HEK293 (cell line): ENCODE data around the gene CCDC81.

Source experiments
- CTCF ChIA-PET: fragments of 350-600 bp; formaldehyde crosslinking; extraction: SDS; loops from one replicate; lab custom pipeline; 2021; ENCODE audit warnings: antibody characterized with exemption; lab: Yijun Ruan, JAX
- POLR2A ChIA-PET: fragments of 300-600 bp; formaldehyde crosslinking; extraction: SDS; loops from one replicate; lab custom pipeline; 2020; ENCODE audit warnings: antibody characterized with exemption, inconsistent platforms; lab: Yijun Ruan, JAX
- H3K27ac ChIP-seq: fragments of 200-500 bp; sonication (Bioruptor generic); 2 replicates; pipeline ENCODE4 v1.5.1; 2014; ENCODE audit warnings: low read depth, low read length, control low read depth, inconsistent platforms; ENCODE audit errors: extremely low read depth
- H3K36me3 ChIP-seq, 2 experiments: fragments of 200-500 bp in 1 of 2; sonication (Bioruptor generic) in 1 of 2; 1 replicate in 1 of 2; 2 replicates in 1 of 2; pipeline ENCODE4 v1.5.1; 2014 to 2017; ENCODE audit warnings: inconsistent platforms in 2 of 2, low read length in 2 of 2; ENCODE audit not compliant: control insufficient read depth in 2 of 2, insufficient read depth in 1 of 2
- H3K4me1 ChIP-seq: fragments of 200-500 bp; sonication (Bioruptor generic); 2 replicates; pipeline ENCODE4 v1.5.1; 2014; ENCODE audit warnings: mild to moderate bottlenecking, low read length, inconsistent platforms; ENCODE audit not compliant: control insufficient read depth, insufficient read depth
- H3K4me3 ChIP-seq: 2 replicates; pipeline ENCODE4 v1.5.1; 2011; ENCODE audit warnings: low read depth, mild to moderate bottlenecking, control low read depth, low read length, moderate library complexity
- H3K9me3 ChIP-seq: fragments of 200-500 bp; sonication (Bioruptor generic); 2 replicates; pipeline ENCODE4 v1.5.1; 2014; ENCODE audit warnings: low read depth, low read length, inconsistent platforms; ENCODE audit not compliant: control insufficient read depth, insufficient read depth
- SP3 ChIP-seq: fragments of 450-650 bp; formaldehyde crosslinking; IDR thresholded peaks from 2 replicates; pipeline ENCODE4 v1.5.1; 2016; ENCODE audit warnings: missing biosample characterization, missing genetic modification characterization
- ZBTB17 ChIP-seq: fragments of 450-650 bp; formaldehyde crosslinking; IDR thresholded peaks from 2 replicates; pipeline ENCODE4 v1.5.1; 2016; ENCODE audit warnings: missing biosample characterization, missing genetic modification characterization
- ZBTB7A ChIP-seq: fragments of 450-650 bp; formaldehyde crosslinking; IDR thresholded peaks from 2 replicates; pipeline ENCODE4 v1.5.1; 2016; ENCODE audit warnings: low read depth, missing biosample characterization, missing genetic modification characterization
- ZFP69B ChIP-seq: fragments of 450-650 bp; formaldehyde crosslinking; IDR thresholded peaks from 2 replicates; pipeline ENCODE4 v1.5.1; 2016; ENCODE audit warnings: missing biosample characterization, missing genetic modification characterization
- ZNF157 ChIP-seq: fragments of 450-650 bp; formaldehyde crosslinking; IDR thresholded peaks from 2 replicates; pipeline ENCODE4 v1.5.1; 2016; ENCODE audit warnings: missing biosample characterization, missing genetic modification characterization
- ZNF18 ChIP-seq: fragments of 450-650 bp; formaldehyde crosslinking; IDR thresholded peaks from 2 replicates; pipeline ENCODE4 v1.5.1; 2016; ENCODE audit warnings: missing biosample characterization, missing genetic modification characterization
- ZNF2 ChIP-seq: fragments of 450-650 bp; formaldehyde crosslinking; IDR thresholded peaks from 2 replicates; pipeline ENCODE4 v1.5.1; 2016; ENCODE audit warnings: missing biosample characterization, missing genetic modification characterization
- ZNF214 ChIP-seq: fragments of 450-650 bp; formaldehyde crosslinking; IDR thresholded peaks from 2 replicates; pipeline ENCODE4 v1.5.1; 2017; ENCODE audit warnings: missing biosample characterization, mild to moderate bottlenecking, missing genetic modification characterization, borderline replicate concordance
- ZNF266 ChIP-seq: fragments of 450-650 bp; formaldehyde crosslinking; IDR thresholded peaks from 2 replicates; pipeline ENCODE4 v1.5.1; 2016; ENCODE audit warnings: missing biosample characterization, missing genetic modification characterization, low read depth
- ZNF292 ChIP-seq: fragments of 450-650 bp; formaldehyde crosslinking; IDR thresholded peaks from 2 replicates; pipeline ENCODE4 v1.5.1; 2016; ENCODE audit warnings: low read depth, missing biosample characterization, missing genetic modification characterization, borderline replicate concordance
- ZNF324 ChIP-seq: fragments of 450-650 bp; formaldehyde crosslinking; IDR thresholded peaks from 2 replicates; pipeline ENCODE4 v1.5.1; 2016; ENCODE audit warnings: missing biosample characterization, missing genetic modification characterization
- ZNF416 ChIP-seq: fragments of 450-650 bp; formaldehyde crosslinking; IDR thresholded peaks from 2 replicates; pipeline ENCODE4 v1.5.1; 2016; ENCODE audit warnings: missing biosample characterization, missing genetic modification characterization
- ZNF530 ChIP-seq: fragments of 450-650 bp; formaldehyde crosslinking; IDR thresholded peaks from 2 replicates; pipeline ENCODE4 v1.5.1; 2016; ENCODE audit warnings: low read depth, missing biosample characterization, missing genetic modification characterization
- ZNF560 ChIP-seq: fragments of 450-650 bp; formaldehyde crosslinking; IDR thresholded peaks from 2 replicates; pipeline ENCODE4 v1.5.1; 2017; ENCODE audit warnings: missing biosample characterization, missing genetic modification characterization, borderline replicate concordance
- ZNF626 ChIP-seq: fragments of 450-650 bp; sonication (Bioruptor Pico); formaldehyde crosslinking; IDR thresholded peaks from 2 replicates; pipeline ENCODE4 v1.5.1; 2018; ENCODE audit warnings: missing biosample characterization, missing genetic modification characterization, inconsistent platforms
- ZNF664 ChIP-seq: fragments of 450-650 bp; formaldehyde crosslinking; IDR thresholded peaks from 2 replicates; pipeline ENCODE4 v1.5.1; 2016; ENCODE audit warnings: missing biosample characterization, missing genetic modification characterization
- ZNF76 ChIP-seq: fragments of 450-650 bp; formaldehyde crosslinking; IDR thresholded peaks from 2 replicates; pipeline ENCODE4; 2016; ENCODE audit warnings: low read depth, missing biosample characterization, missing genetic modification characterization, borderline replicate concordance
- ZNF830 ChIP-seq: fragments of 450-650 bp; IDR thresholded peaks from 2 replicates; pipeline ENCODE4 v1.5.0; 2018; ENCODE audit warnings: missing biosample characterization, missing genetic modification characterization, low read depth, mild to moderate bottlenecking, moderate library complexity
- ZNF837 ChIP-seq: fragments of 450-650 bp; formaldehyde crosslinking; IDR thresholded peaks from 2 replicates; pipeline ENCODE4 v1.5.1; 2016; ENCODE audit warnings: missing biosample characterization, missing genetic modification characterization
- ZSCAN4 ChIP-seq: fragments of 450-650 bp; formaldehyde crosslinking; IDR thresholded peaks from 2 replicates; pipeline ENCODE4 v1.5.1; 2017; ENCODE audit warnings: missing biosample characterization, missing genetic modification characterization
- TF ChIP-seq, protein P1 (sequence below): fragments of 450-650 bp; formaldehyde crosslinking; IDR thresholded peaks from 2 replicates; pipeline ENCODE4 v1.5.1; 2016; ENCODE audit warnings: missing biosample characterization, missing genetic modification characterization, borderline replicate concordance

The CCDC81 gene

GRCh38 chr11:86398106-86398505 is 23.4 kb downstream of the CCDC81 start:
- ChIA-PET POLR2A (no interaction called here), CTCF (interaction anchor here (0.6 to 0.9 kb wide), 3 partner anchors 11 to 733 kb away, joined by 3 to 7 read pairs (median 5); partner anchors contain the start of gene CREBZF)
- no peaks in the 10 kb centered on the region for H3K4me1 ChIP-seq
- no peak overlapping the region for H3K4me3 ChIP-seq
- no peak overlapping the region for H3K27ac ChIP-seq
- H3K36me3 ChIP-seq, result no peaks in the 10 kb centered on the region
- no peak for TF ChIP-seq ZNF837
- no peaks in the 10 kb centered on the region for H3K9me3 ChIP-seq

DNA sequence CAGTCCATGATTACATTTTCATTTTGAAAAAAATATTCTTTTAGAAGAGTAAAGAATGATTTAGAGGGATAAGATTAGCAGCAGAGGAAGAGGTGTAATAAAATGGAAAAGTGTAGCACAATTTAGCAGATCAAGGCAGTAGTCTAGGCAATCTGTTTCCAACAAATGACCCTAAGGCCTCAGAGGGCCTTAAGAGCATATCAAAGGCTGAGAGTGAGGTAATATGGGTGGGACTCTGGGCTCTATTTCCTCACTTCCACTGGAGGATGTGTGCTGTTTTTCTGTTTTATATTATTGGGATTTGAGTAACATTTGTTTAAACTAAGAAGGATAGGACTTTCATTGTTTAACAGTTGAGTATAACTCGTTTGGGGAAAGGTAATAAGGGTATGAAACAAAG is 28.8 kb downstream of the CCDC81 start:
- Histone ChIP-seq H3K9me3 (no peaks in the 10 kb centered on the region), H3K27ac (no peak overlapping the region), H3K4me3 (no peak overlapping the region), H3K36me3 (no peaks in the 10 kb centered on the region), H3K4me1 (no peaks in the 10 kb centered on the region)
- CTCF ChIA-PET, result no interaction called here
- TF ChIP-seq SP3, result no peak
- TF ChIP-seq ZNF416 (tag by site-specific recombination), result no peak
- TF ChIP-seq ZNF214, result no peak
- TF ChIP-seq ZNF560 (tag by site-specific recombination), result no peak
- TF ChIP-seq ZNF157 (tag by site-specific recombination), result no peak
- no peak for TF ChIP-seq ZNF626 (tag by site-specific recombination)
- no peak for TF ChIP-seq ZNF324
- no peak for TF ChIP-seq ZBTB17 (tag by site-specific recombination)
- no peak for TF ChIP-seq ZNF2 (tag by site-specific recombination)
- no peak for TF ChIP-seq ZNF664 (tag by site-specific recombination)
- no peak for TF ChIP-seq ZNF18 (tag by site-specific recombination)
- TF ChIP-seq, protein P1, sequence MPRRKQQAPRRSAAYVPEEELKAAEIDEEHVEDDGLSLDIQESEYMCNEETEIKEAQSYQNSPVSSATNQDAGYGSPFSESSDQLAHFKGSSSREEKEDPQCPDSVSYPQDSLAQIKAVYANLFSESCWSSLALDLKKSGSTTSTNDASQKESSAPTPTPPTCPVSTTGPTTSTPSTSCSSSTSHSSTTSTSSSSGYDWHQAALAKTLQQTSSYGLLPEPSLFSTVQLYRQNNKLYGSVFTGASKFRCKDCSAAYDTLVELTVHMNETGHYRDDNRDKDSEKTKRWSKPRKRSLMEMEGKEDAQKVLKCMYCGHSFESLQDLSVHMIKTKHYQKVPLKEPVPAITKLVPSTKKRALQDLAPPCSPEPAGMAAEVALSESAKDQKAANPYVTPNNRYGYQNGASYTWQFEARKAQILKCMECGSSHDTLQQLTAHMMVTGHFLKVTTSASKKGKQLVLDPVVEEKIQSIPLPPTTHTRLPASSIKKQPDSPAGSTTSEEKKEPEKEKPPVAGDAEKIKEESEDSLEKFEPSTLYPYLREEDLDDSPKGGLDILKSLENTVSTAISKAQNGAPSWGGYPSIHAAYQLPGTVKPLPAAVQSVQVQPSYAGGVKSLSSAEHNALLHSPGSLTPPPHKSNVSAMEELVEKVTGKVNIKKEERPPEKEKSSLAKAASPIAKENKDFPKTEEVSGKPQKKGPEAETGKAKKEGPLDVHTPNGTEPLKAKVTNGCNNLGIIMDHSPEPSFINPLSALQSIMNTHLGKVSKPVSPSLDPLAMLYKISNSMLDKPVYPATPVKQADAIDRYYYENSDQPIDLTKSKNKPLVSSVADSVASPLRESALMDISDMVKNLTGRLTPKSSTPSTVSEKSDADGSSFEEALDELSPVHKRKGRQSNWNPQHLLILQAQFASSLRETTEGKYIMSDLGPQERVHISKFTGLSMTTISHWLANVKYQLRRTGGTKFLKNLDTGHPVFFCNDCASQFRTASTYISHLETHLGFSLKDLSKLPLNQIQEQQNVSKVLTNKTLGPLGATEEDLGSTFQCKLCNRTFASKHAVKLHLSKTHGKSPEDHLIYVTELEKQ (tag by site-specific recombination), result no peak
- no peak for TF ChIP-seq ZSCAN4 (tag by site-specific recombination)
- TF ChIP-seq ZNF266 (tag by site-specific recombination), result no peak
- no peak for TF ChIP-seq ZBTB7A
- TF ChIP-seq ZNF292, result no peak
- TF ChIP-seq ZNF530 (tag by site-specific recombination), result no peak
- TF ChIP-seq ZNF76 (tag by site-specific recombination), result no peak
- no peak for TF ChIP-seq ZFP69B (tag by site-specific recombination)
- no peak for TF ChIP-seq ZNF830 (tag by site-specific recombination)
- POLR2A ChIA-PET, result no interaction called here
